DMS 273 (cell line): ENCODE measurements around the gene C9orf72.

Source experiments
- DNase-seq: peaks from one replicate; lab custom pipeline; 2025; ENCODE audit not compliant: unreplicated experiment; lab: John Stamatoyannopoulos, UW

Gene C9orf72

DNA sequence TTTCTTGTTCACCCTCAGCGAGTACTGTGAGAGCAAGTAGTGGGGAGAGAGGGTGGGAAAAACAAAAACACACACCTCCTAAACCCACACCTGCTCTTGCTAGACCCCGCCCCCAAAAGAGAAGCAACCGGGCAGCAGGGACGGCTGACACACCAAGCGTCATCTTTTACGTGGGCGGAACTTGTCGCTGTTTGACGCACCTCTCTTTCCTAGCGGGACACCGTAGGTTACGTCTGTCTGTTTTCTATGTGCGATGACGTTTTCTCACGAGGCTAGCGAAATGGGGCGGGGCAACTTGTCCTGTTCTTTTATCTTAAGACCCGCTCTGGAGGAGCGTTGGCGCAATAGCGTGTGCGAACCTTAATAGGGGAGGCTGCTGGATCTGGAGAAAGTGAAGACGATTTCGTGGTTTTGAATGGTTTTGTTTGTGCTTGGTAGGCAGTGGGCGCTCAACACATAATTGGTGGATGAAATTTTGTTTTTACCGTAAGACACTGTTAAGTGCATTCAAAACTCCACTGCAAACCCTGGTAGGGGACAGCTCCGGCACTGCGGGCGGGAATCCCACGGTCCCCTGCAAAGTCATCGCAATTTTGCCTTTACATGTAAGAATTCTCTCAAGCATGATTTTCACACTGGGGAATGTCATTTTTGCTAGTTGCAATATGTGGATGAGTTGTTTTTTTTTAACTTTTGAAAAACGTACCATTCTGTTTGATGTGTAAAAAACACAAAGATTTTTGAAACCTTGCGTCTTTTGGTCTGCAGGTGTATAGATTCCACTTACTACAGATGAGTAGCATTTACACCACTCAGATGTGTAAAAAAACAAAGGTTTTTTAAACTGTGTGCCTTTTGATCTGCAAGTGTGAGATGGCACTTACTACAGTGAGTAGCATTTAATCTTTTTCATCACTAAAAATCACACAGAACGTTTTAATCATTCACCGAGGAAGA, 631 bp upstream of the C9orf72 start:
- peak; percentile 98 for DNase-seq

DNA sequence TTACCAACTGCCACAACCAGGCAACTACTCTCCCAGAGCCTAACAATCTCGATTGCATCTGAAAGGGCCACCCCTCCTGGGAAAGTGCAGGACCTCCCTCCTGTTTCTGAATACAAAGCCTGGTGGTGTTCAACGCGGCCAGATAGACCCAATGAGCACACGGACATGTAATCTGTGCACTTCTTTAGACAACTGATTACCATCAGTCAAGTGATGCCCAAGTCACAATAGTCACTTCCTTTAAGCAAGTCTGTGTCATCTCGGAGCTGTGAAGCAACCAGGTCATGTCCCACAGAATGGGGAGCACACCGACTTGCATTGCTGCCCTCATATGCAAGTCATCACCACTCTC, 739 bp downstream of the C9orf72 start:
- DNase-seq, result peak; percentile 51

DNA sequence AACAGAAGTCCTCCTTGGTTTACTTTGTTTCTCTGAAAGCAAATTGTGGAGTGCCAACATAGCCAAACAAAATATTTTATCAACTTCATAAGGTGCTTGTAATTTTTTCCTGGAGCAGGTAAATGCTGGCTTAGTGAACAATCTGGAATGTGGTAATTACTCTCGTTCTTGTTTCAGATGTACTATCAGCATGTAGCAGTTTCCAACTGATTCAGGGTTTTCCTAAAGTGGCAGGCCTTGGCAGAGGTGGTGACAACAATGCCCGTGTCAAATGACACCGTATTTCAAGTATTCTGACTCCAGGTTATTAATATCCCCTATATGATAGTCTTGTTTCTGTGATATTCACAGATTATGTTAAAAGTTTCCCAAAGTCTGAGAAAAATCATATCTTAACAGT, 1.2 kb downstream of the C9orf72 start:
- DNase-seq, result no peak

DNA sequence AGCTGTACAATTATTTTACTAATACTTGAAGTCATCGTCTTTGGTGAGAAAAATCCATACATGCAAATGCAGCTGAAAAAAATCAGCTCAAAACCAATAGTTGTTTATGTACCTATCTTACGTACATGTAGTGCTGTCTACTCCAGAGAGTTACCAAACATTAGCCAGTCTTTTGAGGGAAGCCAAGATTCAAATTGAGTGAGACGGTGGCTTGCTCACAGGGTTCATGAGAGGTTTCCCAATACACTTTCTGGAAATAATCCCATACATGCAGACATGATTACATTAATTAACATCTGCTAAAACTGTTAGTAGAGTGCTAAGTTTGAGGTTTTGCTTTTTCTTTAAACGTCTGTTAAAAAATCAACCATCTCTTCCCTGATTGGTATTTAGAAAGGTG, 2.3 kb downstream of the C9orf72 start:
- DNase-seq, result no peak

DNA sequence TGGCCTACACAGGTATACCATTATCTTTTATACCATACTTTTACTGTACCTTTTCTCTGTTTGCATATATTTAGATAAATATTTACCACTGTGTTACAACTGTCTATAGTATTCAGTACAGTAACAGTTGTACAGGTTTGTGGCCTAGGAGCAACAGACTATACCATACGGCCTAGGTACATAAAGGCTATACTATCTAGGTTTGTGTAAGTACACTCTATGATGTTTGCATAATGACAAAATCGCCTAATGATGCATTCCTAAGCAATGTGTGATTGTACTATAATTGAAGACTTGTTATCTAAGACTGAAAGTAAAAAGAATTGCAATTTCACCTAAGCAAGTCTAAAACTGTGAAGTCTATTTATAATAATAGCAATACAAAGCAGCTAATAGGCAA, 3.9 kb downstream of the C9orf72 start:
- DNase-seq, result no peak

DNA sequence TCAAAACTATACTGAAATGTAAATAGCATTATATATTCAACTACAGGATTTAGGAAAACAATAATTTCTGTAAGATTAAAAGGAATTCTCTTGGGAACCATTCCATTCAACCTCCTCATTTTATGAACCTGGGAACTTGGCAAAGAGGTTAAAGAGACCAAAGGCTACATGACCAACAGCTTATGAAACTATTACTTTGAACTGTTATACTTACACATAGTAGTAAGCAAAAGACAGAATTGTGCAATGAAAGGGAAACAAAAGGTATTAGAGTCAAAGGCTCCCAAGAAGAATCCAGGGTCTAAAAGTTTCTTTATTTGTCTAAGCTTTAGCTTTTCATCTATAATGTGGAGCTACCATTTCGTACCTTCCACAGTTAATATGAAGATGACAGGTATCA, 7.2 kb downstream of the C9orf72 start:
- no peak for DNase-seq

DNA sequence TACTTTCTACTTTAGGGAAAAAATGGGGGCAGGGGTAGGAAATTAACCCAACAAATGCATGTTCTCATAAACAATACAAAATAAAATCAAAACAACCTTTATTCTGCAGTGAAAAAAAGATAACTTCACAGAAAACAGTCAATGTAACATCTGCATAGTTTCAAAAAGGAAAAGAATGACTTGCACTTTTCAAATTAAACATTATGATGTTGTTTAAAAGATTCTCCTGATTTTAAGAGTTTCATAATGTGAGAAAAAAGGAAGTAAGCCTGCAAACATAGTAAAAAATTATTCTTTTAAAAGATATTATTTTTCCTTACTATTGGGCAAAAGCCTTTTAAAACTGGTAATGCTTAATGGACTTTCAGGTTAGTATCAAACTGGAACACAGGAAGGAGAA, 7.6 kb downstream of the C9orf72 start:
- DNase-seq, result no peak

DNA sequence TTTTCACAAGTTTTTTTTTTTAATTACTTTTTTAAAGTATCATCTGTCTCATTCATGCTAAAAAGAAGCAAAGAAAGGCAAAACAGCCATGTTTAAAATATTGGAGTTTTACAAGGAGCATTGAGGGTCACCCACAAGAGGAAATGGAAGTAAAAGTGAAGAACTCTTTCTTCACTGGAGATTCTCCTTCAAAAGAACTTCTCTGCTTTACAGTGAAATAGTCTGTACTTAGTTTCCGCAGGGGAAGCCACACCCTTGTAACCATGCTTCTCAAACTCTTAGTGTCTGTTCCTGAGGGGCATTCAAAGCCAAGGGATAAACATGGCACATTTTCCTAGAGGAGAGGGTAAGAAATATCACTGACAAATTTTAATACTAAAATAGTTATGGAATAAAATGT, 8.6 kb downstream of the C9orf72 start:
- DNase-seq, result no peak

DNA sequence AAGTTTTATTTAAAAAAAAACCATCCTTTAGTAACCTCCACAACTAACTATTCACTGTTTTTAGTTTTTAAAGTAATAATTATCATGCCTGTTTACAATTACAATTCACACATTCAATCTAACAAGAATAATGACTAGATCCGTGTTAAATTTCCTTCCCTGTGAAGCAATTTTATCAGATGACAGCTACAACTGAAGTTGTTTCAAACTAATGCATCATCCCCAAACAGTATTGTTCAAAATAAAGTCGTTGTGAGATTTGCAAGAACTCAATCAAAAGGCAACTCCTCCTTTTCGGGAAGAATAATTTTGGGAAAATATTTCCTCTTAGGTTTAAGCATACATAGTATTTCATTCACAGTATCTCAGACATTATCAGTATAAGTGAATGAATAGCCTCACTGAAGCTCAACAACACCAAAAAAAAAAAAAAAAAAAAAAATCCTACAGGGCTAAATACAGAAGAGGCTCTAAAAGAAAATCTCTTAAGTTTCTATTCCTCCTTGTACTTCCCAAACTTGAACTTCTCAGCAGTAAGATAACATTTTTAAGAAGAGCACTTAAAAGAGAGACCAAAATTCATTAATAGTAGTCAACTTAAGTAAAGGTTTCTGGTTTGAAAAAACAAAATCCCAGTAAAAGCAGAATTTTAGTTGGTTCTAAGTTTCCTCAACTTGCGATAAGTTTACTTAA, 9.4 kb downstream of the C9orf72 start:
- no peak for DNase-seq

DNA sequence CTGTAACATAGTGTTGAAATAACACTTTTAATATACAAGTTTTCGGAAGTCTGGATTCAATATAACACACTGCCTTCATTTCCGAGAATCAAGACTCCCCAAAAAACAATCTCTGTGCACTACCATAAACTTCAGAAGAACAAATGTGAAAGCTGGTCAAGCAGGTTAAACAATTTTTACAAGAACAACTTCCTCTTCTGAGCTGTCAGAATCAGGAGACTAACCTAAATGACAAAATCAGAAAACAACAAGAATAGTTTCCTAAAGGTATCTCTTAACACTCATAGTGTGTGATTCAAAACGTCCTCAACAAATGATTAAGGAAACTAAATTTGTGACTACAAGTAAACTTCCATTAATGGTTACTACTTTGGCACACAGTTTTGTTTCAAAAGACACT, 11.6 kb downstream of the C9orf72 start:
- DNase-seq, result no peak

DNA sequence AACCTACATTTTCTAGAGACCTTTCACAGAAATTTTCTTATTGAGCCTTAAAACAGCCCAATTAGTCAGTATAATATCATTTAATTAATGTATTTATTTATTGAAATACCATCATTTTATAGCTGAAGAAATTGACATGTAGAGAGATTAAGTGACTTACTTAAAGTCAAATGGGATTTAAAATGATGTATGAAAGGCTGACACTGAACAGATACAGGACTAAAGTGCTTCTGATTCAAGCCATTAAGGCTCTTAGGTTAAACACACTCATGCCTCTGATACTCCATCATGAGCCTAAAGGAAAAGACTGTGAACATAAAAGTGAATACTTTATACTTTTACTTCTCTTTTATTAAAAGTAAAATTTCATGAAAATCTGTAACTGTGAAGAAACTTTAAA, 12.8 kb downstream of the C9orf72 start:
- DNase-seq, result no peak

DNA sequence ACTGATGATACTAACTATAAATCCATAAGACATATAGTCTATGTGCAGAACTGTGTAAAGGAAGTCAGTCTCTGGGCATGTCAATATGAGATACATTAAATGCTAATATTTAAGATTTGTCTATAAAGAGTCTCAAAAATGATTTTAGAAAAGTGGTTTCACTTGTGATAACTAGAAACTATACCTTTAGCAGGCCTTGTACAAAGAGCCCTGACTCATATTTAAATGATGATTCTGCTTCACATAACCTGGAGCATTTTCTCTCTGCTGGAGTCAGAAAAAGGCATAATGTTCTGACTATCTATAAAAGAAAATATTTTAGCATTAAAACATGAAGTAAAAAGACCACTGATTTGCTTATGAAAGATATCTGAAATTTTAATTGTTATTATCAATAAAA, 15.0 kb downstream of the C9orf72 start:
- DNase-seq, result no peak

DNA sequence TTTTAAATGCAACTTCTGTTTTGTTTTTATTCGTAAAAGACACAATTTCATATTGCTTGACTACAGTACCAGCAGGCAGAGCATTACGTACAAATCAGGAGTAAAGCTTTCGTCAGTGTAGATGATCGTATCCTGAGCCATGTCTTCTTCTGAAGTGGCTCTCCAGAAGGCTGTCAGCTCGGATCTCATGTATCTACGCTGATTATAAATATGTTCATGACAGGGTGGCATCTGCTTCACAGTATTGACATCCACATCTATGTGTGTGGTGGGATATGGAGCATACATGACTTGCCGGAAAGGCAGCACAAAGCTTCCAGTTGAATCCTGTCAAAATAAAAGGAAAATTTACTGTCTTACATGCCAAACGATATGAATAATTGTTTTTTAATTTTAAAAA, 16.8 kb downstream of the C9orf72 start:
- no peak for DNase-seq

DNA sequence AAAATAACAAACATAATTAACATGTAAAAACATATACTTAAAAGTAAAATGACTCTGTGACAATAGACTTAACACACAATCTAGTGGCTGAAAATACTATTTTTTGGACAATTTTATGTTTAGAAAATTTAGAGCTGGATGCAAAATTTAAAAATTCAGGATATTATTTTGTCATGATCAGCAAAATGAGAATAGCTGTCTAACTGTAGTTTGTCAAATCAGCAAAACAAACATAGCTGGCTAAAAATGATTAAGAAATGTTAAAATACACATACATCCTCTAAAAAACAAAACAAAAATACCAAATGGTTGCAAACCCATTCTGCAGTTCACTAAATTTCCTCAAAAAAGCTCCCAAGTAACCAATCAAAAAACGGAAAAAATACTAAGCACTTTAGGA, 18.6 kb downstream of the C9orf72 start:
- DNase-seq, result no peak

DNA sequence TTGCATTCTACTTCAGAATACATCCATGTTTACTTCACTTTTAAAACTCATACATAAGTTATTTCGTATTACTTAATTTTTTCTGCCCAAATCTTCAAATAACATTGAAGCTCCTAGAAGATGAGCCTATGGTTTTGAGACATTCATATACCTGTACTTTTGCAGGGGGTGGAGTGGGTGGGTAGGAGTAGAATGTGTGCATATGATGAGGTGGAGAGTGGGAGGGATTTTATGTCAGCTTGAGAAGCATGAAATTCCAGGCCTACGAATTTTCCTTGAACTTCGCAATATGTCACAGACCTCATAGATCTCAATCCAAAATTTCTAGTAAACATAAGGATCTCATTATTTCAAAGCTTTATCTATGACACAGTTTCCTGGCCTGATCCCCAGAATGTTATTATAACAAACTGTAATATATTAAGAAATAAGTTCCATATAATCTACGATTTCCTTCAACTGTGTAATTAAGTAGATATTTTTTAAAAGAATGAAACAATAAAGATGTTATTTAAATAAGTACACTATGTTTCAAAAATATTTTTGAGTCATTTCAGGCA, 24.0 kb downstream of the C9orf72 start:
- DNase-seq, result no peak

DNA sequence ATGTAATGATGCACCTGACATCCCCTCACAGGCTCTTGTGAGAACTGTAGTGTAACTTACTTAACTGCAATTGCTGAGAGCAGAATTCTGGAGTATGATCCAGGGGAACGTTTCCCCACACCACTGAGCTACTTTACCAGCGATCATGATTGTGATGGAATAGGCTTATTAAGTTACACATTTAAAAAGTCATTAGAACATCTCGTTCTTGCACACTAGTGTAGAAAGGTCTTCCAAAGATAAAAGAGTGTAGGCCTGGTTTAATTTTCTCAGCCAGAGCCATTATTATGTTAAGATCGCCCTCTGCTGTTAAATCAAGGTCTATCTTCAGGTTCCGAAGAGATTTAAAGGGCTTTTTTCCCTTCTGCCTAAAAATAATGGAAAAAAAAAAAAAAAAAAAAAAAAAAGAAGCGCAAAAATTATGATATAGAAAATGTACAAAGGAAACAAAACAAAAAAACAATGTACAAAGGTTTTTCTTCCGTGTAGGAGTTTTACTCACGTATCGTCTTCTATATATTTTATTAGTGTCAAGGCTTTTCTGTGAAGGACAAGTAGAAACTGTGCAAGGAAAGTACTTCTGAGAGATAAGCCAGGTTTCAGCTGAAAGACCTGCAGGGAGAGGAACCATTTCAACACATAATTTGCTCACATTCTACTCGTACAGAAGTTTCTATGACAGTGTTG, 25.1 kb downstream of the C9orf72 start:
- peak; percentile 64 for DNase-seq

DNA sequence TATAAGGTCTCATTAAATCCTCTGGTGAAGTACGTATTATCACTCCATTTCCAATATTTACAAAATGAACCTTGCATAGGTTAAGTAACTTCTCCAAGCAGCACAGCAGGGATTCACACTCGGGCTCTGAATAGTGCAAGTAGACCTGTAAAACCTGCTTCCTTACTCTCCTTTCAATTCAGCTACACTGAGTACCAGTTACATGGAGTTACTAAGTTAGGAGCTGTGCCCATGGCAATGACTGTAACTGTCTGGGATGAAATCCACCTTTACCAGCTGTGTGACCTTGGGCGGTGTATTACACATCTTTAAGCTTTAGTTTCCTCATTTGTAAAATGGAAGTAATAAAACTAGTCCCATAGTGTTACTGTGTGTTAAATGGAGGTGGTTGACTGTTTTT, 27.8 kb downstream of the C9orf72 start:
- no peak for DNase-seq

DNA sequence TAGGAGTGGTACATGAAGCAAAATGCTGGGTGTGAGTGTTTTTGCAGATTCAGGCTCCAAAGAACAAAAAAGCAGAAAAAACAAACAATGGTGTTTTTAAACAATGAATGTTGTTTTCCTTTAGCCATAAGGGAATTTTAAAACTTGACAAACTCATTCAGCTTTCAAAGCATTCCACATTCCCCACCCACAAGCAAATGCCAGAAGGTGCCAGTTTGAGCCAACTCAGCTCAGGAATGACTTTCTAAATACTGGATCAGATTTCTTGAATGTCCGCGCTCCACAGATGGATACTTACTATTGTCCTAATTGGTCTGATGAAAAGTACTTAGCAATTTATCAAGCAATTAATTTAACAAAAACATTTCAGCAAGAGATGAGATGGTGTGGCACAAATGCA, 30.8 kb downstream of the C9orf72 start:
- peak; percentile 69 for DNase-seq

DNA sequence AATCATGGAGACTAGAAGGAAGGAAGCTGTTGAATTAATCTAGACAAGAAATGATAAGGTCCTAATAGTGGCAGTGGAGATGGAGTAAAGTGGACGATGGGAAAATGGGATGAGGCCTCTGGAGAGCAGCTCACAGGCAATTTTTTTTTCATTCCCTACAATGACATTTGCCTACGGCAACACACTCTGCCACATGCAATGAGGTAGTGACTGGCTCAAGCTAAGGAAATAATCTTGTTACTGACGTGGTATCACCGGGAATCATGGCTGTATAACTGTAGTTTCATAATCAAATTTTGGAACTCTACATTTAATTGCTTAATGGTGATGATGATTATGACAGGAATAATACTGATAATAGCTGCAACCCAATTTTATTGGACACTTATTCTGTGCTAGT, 31.5 kb downstream of the C9orf72 start:
- DNase-seq, result no peak

DNA sequence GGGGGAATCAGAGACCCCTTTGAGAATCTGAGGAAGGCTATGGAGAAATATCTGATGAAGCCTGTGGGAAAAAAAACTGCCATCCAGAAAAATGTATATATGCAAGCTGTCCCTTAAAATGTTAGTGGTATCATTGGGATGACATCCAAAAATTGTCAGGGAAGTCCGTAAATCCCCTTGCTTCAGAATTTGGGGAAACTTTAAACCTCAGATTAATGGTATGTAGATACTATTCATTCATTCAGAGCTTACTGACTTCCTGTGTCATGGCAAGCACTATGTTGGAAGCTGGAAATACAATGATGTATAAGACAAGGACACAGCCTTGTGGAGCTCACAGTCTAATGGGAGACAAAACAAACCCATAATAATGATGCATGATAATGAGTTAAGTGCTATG, 32.8 kb downstream of the C9orf72 start:
- DNase-seq, result no peak
